HG02763 (cell line): ENCODE data around the gene SRBD1.
A peak's percentile ranks its signal among the peaks of the same experiment; 100 is the strongest.

Experiments used
- ATAC-seq: cut with Tn5 transposase; IDR thresholded peaks from one replicate; pipeline ENCODE4 v1.9.1; 2021; ENCODE audit warnings: mild to moderate bottlenecking, moderate library complexity; ENCODE audit not compliant: unreplicated experiment

SRBD1 gene, protein sequence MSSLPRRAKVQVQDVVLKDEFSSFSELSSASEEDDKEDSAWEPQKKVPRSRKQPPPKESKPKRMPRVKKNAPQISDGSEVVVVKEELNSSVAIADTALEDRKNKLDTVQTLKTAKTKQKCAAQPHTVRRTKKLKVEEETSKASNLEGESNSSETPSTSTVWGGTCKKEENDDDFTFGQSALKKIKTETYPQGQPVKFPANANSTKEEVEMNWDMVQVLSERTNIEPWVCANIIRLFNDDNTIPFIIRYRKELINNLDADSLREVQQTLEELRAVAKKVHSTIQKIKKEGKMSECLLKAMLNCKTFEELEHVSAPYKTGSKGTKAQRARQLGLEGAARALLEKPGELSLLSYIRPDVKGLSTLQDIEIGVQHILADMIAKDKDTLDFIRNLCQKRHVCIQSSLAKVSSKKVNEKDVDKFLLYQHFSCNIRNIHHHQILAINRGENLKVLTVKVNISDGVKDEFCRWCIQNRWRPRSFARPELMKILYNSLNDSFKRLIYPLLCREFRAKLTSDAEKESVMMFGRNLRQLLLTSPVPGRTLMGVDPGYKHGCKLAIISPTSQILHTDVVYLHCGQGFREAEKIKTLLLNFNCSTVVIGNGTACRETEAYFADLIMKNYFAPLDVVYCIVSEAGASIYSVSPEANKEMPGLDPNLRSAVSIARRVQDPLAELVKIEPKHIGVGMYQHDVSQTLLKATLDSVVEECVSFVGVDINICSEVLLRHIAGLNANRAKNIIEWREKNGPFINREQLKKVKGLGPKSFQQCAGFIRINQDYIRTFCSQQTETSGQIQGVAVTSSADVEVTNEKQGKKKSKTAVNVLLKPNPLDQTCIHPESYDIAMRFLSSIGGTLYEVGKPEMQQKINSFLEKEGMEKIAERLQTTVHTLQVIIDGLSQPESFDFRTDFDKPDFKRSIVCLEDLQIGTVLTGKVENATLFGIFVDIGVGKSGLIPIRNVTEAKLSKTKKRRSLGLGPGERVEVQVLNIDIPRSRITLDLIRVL

DNA sequence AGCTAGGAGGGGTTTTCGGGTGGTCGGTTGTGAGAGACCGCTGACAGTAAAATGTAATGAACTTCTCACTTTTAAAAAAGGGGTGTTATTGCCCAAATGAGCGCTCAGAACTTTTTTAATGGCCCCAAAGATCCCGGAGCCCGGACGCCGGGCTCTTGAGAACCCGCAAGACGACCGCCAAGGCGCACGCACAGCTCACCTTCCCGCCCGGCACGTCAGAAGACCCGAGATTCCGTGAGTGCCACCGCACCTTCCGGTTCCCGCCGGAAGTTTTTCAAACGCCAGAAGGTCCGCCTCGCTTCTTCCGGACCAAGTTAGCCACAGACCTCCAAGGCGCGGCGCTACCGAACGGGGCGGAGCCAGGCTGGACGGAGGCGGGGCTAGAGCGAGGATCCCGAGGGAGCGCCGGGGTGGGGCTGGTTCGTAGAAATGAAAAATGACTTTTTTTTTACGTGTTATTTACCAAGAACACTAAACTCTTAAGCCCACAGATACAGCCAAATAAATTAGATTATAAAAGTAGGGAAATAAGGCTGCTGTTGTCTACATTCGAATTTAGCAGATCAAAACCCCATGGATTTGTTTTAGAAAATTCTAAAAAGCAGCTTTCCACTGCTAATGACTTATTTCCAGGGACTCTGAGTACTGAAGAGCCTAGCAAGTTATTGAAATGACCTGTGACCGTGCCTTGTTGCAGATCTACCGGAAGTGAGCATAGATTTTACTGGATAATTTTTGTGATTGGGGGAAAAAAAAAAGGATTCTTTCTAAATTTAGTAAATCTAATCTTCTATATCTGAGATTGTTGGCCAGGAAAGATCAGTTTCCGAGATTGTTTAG, at the start of gene SRBD1:
Gene SRBD1, minus strand, starts transcription at position 248 of the 840 bp plus-strand sequence. CDS start 5,826 bp downstream, outside the sequence.
- ATAC-seq = peak; percentile 93

DNA sequence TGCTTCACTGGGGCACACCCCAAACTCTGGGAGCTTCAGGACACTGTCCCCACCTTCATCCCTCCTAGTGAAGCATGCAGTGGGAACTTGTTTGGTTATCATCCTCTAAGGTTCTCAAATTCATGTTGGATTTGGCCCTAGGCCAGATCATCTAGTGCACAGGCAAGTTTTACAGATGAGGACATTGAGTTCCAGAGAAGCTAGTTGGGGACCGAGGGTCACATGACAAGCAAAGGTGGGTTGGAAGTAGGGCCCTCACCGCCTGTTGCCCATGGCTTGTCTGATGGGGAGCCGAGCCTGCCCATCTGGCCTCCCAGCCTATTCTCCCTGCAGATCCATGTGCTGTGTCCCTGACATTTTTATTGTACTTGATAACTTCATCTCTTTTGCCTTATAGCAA, 43.2 kb upstream of the SRBD1 start:
- no peak for ATAC-seq

DNA sequence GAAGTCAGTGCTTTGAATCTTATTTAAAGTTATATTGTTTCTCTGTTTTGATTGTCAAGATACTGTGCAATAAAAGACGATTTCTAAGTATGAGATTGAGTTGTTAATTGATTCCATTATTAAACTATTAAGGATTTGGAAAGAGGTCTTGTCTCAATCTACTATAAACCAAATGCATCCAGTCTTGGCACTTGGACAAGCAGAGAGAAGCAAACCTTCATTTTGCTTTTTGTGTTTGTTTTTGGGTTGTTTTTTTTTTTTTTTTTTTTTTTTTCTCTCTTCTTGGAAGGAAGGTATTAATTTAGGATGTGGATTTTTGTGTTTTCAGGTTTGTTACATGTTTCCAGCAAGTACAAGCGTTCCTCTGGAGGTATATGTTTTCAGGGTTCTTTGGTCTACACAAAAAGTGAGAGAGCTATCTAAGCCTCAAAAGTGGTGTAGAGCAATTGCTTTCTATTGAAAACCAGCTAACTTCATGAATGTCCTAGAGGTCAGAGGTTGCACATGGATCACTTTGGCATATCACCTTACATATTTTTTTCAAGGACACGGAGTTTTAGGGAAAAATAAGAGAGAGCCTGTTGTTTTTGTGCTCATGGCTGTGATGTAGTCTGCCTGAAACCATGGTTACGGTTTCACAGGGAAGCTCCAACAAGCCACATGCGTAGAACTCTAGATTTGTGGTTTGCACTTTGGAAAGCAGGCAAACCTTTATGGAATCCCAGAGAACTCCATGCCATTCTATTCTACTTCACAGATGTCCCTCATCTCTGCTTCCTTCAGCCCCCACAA, 42.3 kb upstream of the SRBD1 start:
- ATAC-seq = no peak

DNA sequence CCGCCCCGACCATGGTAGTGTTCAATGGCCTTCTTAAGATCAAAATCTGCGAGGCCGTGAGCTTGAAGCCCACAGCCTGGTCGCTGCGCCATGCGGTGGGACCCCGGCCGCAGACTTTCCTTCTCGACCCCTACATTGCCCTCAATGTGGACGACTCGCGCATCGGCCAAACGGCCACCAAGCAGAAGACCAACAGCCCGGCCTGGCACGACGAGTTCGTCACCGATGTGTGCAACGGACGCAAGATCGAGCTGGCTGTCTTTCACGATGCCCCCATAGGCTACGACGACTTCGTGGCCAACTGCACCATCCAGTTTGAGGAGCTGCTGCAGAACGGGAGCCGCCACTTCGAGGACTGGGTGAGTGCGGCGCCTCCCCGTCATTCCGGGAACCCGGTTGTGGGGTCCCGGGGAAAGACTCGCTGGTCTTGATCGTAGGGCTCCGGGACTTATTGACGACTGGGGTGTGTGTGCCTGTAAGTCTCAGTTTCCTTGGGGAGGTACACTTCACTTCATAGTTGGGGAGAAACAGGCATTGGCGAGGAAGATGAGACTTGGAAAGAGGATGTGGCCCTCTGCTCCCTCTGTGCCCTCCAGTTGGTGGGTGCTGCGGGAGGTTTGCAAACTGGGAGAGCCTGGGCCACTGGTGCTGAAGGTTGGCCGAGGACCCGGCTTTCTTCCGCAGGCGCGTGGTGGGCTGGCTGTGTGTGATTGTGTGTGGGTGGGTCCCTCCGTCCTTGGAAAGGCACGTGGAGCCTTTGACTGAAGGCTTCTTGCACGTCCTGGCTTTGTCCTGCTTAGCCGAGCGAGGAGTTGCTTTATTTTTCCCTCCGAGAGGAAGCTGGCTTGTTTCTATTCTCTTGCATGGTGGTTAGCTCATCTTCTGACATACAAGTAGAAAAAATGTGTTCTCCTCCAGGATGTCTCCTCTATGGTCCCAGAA, 41.3 kb upstream of the SRBD1 start:
- ATAC-seq = no peak

DNA sequence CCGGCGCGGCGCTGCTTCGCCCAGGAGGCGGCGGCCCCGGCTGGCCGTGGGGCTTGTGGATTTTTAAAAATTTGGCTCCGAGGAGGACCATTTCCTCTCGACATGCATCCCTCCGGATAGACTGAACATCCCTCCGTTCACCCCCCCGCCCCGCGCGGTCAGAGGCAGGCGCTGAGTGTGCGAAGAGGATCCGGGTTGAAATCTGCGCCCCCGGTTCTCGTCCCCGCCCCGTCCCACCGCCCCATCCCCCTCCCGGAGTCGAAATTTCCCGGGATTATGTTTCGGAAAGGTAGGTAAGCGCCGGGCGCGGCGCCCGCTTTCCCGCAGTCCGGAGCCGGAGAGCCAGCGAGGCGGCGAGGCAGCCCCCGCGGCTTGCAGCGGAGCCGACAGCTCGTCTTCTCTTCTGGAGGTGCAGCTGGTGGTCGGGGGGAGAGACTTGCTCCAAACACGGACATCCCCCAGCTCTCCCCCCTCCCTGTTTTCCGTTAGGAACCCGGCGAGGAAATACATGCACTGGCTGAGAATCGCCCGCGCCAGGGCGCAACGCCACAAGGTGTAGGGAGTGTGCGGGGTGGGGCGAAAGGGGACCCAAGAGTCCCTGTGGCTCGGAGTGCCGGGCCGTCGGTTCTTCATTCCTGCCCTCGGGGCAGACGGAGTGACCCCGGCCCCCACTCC, 40.5 kb upstream of the SRBD1 start, which contains the start of gene PRKCE:
Gene PRKCE, plus strand, starts transcription at position 261 of the 675 bp plus-strand sequence.
- ATAC-seq = peak; percentile 4

DNA sequence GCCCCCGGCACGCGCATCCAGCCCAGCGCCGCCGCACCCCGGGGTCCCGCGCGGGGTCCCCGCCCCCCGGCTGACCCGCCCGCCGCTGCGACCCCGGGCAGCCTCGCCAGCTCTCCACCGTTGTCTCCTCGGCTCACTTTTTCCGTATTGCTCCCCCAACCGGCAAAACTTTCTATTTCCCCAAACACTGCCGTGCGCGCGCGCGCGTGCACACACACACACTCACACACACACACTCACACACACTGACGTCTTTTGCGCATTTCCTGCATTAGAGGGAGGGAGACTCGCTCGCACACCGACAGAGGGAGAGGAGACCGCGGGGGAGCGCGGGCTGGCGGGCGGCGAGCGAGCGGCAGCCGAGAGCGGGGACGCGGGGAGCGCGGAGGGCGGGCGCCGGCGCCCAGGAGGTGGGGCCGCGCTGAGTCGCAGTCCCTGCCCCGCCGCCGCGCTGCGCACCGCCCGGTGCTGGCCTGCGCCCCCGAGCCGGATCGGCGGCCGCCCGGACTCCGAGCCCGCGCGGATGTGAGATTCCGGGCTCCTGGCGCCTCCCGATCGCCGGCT, 39.9 kb upstream of the SRBD1 start:
- ATAC-seq = peak; percentile 64

DNA sequence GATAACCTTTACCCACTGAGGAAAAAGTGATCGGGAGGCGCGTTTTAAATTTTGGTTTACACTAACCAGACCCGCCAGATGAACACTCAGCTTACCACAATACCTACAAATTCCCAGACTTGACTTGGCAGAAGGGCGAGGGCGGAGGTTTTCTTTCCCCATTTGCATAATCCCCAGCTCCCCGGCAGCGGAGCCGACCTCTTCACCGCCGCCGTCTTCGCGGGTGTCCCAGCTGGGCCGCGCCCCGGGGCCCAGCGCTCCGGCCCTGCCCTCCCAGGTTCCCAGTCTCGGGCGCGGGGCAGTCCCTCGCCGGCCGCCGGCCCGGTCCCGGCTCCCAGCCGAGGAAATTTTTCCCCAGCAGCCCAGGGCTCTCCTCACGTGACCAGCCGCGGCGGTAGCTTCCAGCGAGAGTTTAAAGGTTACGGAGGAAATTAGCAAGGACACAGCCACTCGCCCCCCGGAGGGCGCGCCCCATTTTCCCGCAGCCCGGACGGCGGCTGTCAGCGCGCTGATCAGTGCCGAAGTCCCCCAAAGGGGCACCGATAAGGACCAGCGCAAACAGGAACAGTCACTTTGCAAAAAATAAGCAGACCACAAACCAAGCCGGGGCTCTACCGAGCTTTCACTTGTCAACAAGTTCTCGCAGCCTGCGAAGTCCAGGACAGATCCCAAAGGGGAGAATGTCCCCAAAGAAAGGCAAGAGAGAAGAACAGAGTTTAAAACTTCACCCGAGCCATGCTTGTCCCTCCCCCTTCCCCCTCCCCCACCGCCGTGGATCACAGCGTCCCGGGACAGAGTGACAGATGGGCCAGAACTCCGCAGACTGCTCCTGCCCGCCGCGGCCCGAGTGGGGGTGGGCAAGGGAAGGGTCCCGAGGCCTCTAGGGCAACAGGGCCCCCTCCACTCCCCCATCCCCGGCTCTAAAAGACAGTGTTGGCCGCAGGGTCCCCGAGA, 39.1 kb upstream of the SRBD1 start:
- ATAC-seq = peak; percentile 29

DNA sequence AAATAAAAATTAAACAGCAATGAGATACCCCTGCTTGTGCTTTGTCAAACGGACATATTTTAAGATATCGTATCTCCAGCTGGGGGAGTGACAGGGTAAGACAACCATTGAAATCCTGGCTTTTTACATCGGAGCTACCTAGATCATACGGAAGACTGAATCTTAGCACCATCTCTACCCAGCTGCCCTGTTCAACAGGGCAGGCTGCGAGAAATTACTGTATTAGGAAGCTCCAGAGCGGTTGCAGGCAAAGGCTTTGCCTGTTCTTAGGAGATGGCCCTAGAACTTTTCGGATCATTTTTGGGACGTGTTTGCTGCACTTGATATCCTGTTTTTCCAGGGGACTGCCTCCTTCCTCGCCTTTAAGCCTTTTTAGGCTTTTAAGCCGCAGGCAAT, 38.4 kb upstream of the SRBD1 start:
- ATAC-seq = no peak

DNA sequence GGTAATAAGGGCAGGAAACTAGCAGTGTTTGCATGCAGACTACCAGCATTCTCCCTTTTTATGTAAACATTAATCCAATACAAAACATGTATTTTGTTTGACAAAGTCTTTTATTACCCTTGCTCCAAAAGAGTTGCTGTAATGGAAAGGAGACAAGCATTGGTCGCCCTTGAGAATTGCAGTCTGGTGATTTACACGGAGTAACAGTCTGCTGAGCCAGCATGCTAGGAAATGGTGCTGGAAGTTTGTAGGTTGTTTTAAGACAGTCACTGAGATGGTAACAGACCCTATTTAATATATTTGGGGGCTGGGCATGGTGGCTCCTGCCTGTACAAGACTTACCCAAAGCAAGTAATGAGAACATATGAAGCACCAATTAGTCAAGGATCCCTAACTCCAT, 37.6 kb upstream of the SRBD1 start:
- ATAC-seq = no peak

DNA sequence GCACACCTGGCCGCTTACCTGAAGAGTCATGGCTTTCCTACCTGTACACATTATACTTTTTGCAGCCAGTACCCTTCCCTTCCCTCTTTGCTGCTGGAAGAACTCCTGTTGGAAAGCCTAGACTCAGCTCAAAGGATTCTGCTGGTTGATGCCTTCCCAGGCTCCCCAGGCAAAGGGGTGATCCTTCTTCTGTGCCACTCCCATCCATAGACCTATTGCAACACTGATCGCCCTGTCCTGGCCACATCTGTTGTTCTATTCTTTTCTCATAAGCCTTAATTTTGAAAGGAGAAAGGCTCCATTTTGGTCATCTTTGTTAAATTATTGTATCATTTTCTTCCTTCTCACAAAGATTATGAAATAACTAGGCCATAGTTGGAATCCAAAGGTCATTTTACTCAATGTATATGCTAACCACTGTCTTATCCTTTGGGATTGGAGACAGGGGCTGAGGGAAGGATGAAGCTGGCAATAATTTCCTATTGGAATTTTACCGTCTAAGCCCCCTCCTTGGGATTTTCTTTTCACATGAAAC, 37.0 kb upstream of the SRBD1 start:
- no peak for ATAC-seq

DNA sequence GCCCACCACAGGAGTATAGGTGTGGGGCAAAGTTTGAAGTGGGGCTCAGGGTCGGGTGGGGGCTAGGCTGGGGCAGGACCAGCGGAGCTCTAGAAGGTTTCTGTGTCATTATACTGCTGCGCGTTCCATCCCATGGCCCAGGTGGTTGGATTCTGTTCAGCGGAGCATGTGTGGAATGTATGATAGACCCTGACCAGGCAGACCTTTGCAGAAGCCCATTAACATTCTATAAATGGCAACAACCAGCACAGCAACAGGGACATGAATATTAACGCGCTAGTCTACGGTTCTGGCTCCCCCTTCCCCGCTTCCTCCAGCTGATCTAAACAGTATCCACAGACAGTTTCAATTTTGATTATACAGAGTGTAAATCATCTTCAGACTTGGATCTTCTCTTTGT, 36.3 kb upstream of the SRBD1 start:
- no peak for ATAC-seq

DNA sequence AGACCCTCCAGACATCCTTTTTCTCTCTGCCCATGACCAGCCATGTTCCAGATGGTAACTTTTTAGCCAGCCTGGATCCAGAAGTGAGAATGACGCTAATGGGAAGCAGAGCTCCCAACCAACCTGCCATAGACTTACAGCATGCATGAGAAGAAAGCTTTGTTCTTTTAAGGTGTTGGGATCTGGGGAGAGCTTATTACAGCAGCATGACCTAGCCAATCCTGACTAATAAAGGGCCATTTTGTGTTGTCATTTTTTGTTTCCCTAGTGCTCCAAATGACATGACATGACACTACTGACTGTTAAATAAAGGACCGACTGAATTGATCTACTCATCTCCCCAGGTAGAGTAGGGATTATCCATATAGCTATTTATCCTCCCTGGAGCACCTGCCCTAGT, 35.2 kb upstream of the SRBD1 start:
- no peak for ATAC-seq

DNA sequence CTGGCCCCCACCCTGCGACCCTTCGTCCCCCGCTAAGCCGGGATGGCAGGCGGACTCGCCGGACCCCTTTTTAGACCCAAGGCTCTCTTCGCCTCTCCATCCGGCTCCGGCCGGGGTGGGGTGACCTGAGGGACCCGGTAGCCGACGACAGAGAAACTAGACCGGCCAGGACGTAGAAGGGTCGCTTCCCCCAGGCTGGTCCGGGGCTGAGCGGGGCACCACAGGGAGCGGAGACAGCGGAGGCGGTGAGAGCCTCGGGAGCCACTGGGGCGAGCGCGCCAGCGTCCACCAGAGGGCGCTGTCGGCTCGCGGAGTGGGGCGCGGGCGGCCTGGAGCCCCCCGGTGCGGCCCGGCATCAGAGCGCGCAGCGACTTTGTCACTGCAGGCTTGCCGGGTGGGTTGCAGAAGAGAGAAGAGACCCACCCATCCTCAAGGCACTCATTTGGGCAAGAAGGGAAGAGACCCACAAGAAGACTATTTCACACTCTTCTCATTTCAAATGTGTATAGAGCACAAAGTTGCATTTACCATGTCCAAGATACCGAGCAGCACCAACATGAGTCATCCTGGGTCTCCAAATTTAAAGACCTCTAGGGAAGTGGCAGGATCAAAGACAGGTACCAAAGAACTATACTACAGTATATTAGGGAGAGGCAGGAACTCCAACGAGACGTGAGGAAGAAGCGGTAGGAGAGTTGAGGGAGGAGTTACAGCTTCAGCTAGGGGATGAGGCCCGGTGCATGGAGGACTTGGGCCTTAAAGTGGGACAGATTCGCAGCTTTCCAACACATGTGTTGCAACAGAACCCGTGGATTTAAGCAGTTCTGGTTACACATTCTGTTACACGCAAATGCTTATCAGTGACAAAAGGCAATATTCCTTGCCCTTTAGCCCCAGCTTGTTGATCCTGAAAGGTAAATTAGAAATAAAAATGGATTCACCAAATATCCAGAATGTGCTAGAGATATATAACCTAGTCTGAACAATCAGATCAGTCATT, 32.8 kb upstream of the SRBD1 start:
- ATAC-seq = peak; percentile 86

DNA sequence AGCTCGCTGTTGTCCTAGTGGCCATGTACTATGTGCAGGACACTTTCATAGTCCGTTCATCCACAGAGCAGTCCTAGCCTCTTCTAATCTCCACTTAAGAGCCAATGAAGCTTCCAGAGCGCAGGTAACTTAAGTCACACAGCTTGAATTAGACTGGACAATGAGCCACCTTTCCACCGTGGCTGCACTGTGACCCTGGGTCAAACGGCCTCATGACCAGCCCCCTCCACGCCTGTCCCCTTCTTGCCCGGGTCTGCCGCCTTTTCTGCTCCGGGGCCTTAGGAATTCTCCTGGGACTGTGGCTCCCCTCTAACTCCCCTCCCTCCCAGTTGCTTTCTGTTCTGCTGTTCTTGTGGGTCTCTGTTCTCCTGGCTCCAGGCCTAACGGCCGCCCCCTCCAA, 32.0 kb upstream of the SRBD1 start:
- ATAC-seq = no peak

DNA sequence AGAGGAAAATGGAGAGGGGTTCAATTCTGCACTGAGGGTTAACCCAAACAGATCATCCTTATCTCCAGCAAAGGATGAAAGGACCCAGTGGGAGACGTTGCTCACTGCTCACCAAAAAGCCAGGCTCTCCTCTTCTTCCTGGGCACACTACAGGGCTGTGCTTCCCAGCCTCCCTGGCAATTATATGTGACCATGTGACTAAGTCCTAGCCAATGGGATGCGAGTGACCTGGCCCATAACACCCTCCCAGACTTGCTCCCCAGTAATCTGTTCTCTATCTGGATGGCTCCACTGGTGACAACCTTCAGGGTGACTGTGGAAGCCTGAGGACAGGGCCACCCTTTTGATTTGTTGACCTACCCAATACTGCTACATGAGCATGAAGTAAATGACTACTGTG, 29.5 kb upstream of the SRBD1 start:
- ATAC-seq = no peak
